Ascending aorta (tissue), 2 donors: Measurements from ENCODE around the gene STX2. TPM values are rescaled to one million over a fixed set of nuclear protein-coding genes. Genes with fewer than 3 reads are reported as not detected.

Source experiments
- DNase-seq, 2 donors: peaks; one replicate each; pipeline ENCODE4 v3.0.0-alpha.2; 2019; ENCODE audit warnings: low spot score in 2 of 2
- H3K27ac ChIP-seq, 2 donors: fragments of 200-600 bp; sonication (generic); one replicate each; pipeline ENCODE4 v1.5.1; 2016 to 2017; ENCODE audit warnings: mild to moderate bottlenecking in 1 of 2
- H3K27me3 ChIP-seq: fragments of 200-600 bp; sonication (generic); one replicate; pipeline ENCODE4 v1.5.1; 2017
- H3K36me3 ChIP-seq, 2 donors: fragments of 200-600 bp; sonication (generic); one replicate each; pipeline ENCODE4 v1.5.1; 2016
- H3K4me1 ChIP-seq, 2 donors: fragments of 200-600 bp; sonication (generic); one replicate each; pipeline ENCODE4 v1.5.1; 2016 to 2017; ENCODE audit warnings: mild to moderate bottlenecking in 1 of 2
- H3K4me3 ChIP-seq, 2 donors: fragments of 200-600 bp; sonication (generic); one replicate each; pipeline ENCODE4 v1.5.1; 2016 to 2017; ENCODE audit warnings: mild to moderate bottlenecking in 1 of 2
- H3K9me3 ChIP-seq, 2 donors: fragments of 200-600 bp; sonication (generic); one replicate each; pipeline ENCODE4 v1.5.1; 2016
- intact Hi-C: fragments of 100-400 bp; cut with DNase I; formaldehyde crosslinking; loops from one replicate; pipeline ENCODE4 v1.15.1; 2023
- total RNA-seq: library from RNA; depleted of rRNA; stranded (reverse); fragments of >200 nt; gene quantifications from one replicate; pipeline ENCODE4 v1.1.0, GENCODE V29; 2016
- TF ChIP-seq, protein P1 (sequence below), 3 experiments: fragments of 200-600 bp in 2 of 3; fragments of 450-650 bp in 1 of 3; sonication (generic) in 2 of 3; IDR thresholded peaks; one replicate each; pipeline ENCODE4 v1.5.1; 2016 to 2019; ENCODE audit warnings: antibody characterized with exemption in 3 of 3, mild to moderate bottlenecking in 1 of 3, moderate library complexity in 1 of 3

Gene STX2
- total RNA-seq, 1 donor from 2014 or later: 16.6 TPM

DNA sequence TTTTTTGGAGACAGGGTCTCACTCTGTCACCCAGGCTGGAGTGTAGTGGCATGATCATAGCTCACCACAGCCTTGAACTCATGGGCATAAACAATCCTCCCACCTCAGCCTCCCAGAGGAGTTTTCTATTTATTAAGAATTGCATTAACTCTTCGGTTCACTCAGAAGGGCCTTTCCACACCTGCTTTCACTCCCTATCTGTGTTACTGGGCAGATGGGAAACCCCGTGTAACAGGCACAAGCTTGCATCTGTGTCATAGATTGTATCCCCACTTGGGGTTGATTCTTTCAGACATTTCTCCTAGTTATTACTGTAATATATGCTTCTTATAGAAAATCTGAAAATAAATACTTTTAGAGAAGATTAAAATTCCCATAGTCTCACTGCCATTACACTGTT, 38.7 kb downstream of the STX2 start:
- Histone ChIP-seq H3K4me1 (no peaks in the 10 kb centered on the region), H3K4me3 (no peak overlapping the region), H3K27me3 (no peaks in the 10 kb centered on the region), H3K9me3 (no peaks in the 10 kb centered on the region), H3K27ac (no peak overlapping the region), H3K36me3 (peaks cover 72 to 86% of the 10 kb centered on the region in 2 donors)
- DNase-seq: no peak
- intact Hi-C loops: no loop called here
- TF ChIP-seq, protein P1, sequence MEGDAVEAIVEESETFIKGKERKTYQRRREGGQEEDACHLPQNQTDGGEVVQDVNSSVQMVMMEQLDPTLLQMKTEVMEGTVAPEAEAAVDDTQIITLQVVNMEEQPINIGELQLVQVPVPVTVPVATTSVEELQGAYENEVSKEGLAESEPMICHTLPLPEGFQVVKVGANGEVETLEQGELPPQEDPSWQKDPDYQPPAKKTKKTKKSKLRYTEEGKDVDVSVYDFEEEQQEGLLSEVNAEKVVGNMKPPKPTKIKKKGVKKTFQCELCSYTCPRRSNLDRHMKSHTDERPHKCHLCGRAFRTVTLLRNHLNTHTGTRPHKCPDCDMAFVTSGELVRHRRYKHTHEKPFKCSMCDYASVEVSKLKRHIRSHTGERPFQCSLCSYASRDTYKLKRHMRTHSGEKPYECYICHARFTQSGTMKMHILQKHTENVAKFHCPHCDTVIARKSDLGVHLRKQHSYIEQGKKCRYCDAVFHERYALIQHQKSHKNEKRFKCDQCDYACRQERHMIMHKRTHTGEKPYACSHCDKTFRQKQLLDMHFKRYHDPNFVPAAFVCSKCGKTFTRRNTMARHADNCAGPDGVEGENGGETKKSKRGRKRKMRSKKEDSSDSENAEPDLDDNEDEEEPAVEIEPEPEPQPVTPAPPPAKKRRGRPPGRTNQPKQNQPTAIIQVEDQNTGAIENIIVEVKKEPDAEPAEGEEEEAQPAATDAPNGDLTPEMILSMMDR (IDR thresholded peaks at IDR 0.05): no peak

DNA sequence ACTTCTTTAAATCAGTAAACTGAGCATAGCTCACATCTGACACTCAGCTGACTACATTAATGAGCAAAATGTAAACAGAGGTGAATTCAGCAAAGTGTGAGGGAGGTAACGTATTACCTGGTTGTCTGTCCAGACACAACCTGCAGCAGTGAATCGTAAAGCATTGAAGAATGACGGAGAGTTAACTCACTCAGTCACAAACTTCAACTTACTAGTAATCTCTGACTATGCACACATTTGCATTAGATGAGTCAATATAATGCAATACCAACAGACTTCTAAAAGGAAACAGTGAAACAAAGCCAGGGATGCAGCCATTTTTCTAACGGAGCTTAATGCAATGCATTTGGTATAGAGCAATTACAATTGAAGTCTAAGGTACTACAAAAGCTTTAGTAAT, 40.0 kb downstream of the STX2 start:
- H3K36me3 ChIP-seq: peaks cover 66 to 87% of the 10 kb centered on the region in 2 donors
- H3K4me1 ChIP-seq: no peaks in the 10 kb centered on the region
- no peak overlapping the region for H3K27ac ChIP-seq
- no peaks in the 10 kb centered on the region for H3K27me3 ChIP-seq
- DNase-seq: no peak
- TF ChIP-seq, protein P1 (IDR thresholded peaks at IDR 0.05): no peak
- H3K9me3 ChIP-seq: no peaks in the 10 kb centered on the region
- intact Hi-C loops: no loop called here
- H3K4me3 ChIP-seq: no peak overlapping the region

DNA sequence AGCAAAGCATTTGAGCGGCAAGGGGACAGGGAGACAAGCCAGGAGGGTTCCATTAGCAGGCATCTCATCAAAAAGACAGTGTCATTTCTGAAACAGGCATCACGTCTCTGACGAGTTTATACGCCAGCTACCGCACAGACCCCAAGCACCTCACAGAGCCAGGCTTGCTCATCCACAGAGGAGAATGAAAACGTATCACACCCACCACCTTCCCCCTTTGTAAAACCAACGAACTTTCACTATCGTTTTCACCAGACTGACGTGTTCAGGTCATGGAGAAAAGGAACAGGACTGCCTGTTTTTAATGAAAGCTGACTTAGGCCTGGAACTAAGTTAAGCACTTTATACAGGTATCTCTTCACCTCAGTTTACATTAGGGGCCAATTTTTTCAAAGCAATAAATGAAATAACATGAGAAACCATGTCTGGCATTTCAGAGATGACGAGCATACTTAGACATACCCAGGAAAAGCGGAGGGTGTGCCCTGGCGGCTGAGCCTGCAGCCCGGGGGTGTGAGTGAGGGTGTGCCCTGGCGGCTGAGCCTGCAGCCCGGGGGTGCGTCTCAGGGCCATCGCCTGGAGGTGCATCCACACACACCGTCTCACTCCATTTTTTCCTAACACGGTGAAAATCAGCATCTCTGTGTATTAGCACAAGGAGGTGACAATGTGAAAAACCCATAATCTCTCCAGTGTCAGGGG, 41.9 kb downstream of the STX2 start:
- H3K9me3 ChIP-seq: no peaks in the 10 kb centered on the region
- no peak for DNase-seq
- no peak overlapping the region for H3K4me3 ChIP-seq
- no peaks in the 10 kb centered on the region for H3K27me3 ChIP-seq
- peaks cover 62 to 92% of the 10 kb centered on the region in 2 donors for H3K36me3 ChIP-seq
- H3K4me1 ChIP-seq: no peaks in the 10 kb centered on the region
- no peak overlapping the region for H3K27ac ChIP-seq
- intact Hi-C loops: no loop called here
- TF ChIP-seq, protein P1 (IDR thresholded peaks at IDR 0.05): no peak

DNA sequence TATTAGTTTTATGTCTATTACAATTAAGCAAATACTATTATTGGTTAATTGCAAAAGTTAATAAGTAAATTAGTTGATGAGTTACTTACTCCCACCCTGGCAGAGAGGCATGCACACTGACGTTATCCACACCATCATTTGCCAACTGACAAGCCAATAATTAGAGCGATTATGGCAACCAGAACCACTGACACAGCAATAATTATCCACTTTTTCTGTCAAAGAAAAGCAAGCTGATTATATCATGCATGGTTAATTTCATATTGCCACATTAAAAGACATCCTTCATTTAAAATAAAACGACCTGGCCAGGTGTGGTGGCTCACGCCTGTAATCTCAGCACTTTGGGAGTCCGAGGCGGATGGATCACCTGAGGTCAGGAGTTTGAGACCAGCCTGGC, 43.1 kb downstream of the STX2 start:
- TF ChIP-seq, protein P1 (IDR thresholded peaks at IDR 0.05): no peak

DNA sequence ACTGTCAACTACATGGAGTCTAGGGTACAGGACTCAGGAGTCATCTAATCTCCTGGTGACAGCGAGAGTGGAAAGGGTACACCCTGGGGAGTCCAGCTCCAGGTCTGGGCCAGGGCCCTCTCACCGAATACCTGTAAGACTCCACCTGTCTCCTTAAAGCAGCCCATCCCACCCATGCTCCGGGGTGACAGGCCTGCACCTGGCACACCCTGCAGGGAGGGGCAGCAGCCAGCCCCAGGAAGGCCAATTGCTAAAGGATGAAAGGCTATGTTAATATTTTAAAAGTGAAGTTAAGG, 45.5 kb downstream of the STX2 start:
- Histone ChIP-seq H3K27me3 (no peaks in the 10 kb centered on the region), H3K4me3 (no peak overlapping the region), H3K27ac (no peak overlapping the region), H3K9me3 (no peaks in the 10 kb centered on the region), H3K4me1 (no peaks in the 10 kb centered on the region), H3K36me3 (peaks cover 41 to 78% of the 10 kb centered on the region in 2 donors)
- TF ChIP-seq, protein P1 (IDR thresholded peaks at IDR 0.05): no peak
- intact Hi-C loops: no loop called here
- DNase-seq: no peak

More for the DNA sequence above, 43.1 kb downstream of the STX2 start:
- peaks cover 56 to 89% of the 10 kb centered on the region in 2 donors for H3K36me3 ChIP-seq
- H3K4me3 ChIP-seq: no peak overlapping the region
- no peaks in the 10 kb centered on the region for H3K27me3 ChIP-seq
- intact Hi-C loops: no loop called here
- no peak for DNase-seq
- H3K4me1 ChIP-seq: no peaks in the 10 kb centered on the region
- H3K9me3 ChIP-seq: no peaks in the 10 kb centered on the region
- H3K27ac ChIP-seq: no peak overlapping the region
